Motor neuron (in vitro differentiated cells): Measurements from ENCODE around the gene COMMD6. TPM values are rescaled to one million over a fixed set of nuclear protein-coding genes. Genes with fewer than 3 reads are reported as not detected.

ENCODE experiments used
- ATAC-seq, 8 experiments: fragments of 200-7000 bp; cut with Tn5 transposase; replicated peaks in 6 of 8; 2 replicates each; pipeline ENCODE4 v1.8.0; 2021; ENCODE audit warnings: mild to moderate bottlenecking in 8 of 8, moderate library complexity in 8 of 8
- H3K27ac ChIP-seq, 2 donors: fragments of 250-450 bp; sonication (Bioruptor Pico); 2 replicates each; pipeline ENCODE4 v1.9.0; 2021; ENCODE audit warnings: antibody characterized with exemption in 2 of 2, mild to moderate bottlenecking in 2 of 2, moderate library complexity in 1 of 2
- H3K4me1 ChIP-seq, 2 donors: fragments of 250-450 bp; sonication (Bioruptor Pico); replicated peaks in 1 of 2; 2 replicates each; pipeline ENCODE4 v1.6.1; 2021; ENCODE audit warnings: antibody characterized with exemption in 2 of 2, mild to moderate bottlenecking in 2 of 2, moderate library complexity in 1 of 2
- H3K4me3 ChIP-seq, 5 donors: fragments of 250-450 bp; sonication (Bioruptor Pico); 2 replicates each; pipeline ENCODE4 v1.9.0; 2021; ENCODE audit warnings: antibody characterized with exemption in 5 of 5, mild to moderate bottlenecking in 5 of 5, moderate library complexity in 4 of 5
- WGBS, 10 experiments: fragments of 450-650 bp; shearing (Covaris generic); methylation state at CpG; one replicate each; pipeline ENCODE4 v1.0.0; 2022; 5-methylcytosine and 5-hydroxymethylcytosine counted together
- in situ Hi-C, 9 experiments: fragments of 400-800 bp; cut with MboI; loops; one replicate each; pipeline ENCODE4 v1.15.0; 2021; ENCODE audit warnings: low sequenced_read_pairs in 9 of 9, low pct_unique_long_range_greater_than_20kb in 2 of 9; ENCODE audit not compliant: unreplicated experiment in 9 of 9
- total RNA-seq, 8 experiments: library from RNA; unstranded; fragments of 300-600 nt; gene quantifications; 2 replicates each; pipeline versions ENCODE4 v1.2.3 to v1.2.4, GENCODE V29; 2022

COMMD6 gene
- total RNA-seq = 100 to 1,000 TPM; 111 to 621 (median 305) TPM

DNA sequence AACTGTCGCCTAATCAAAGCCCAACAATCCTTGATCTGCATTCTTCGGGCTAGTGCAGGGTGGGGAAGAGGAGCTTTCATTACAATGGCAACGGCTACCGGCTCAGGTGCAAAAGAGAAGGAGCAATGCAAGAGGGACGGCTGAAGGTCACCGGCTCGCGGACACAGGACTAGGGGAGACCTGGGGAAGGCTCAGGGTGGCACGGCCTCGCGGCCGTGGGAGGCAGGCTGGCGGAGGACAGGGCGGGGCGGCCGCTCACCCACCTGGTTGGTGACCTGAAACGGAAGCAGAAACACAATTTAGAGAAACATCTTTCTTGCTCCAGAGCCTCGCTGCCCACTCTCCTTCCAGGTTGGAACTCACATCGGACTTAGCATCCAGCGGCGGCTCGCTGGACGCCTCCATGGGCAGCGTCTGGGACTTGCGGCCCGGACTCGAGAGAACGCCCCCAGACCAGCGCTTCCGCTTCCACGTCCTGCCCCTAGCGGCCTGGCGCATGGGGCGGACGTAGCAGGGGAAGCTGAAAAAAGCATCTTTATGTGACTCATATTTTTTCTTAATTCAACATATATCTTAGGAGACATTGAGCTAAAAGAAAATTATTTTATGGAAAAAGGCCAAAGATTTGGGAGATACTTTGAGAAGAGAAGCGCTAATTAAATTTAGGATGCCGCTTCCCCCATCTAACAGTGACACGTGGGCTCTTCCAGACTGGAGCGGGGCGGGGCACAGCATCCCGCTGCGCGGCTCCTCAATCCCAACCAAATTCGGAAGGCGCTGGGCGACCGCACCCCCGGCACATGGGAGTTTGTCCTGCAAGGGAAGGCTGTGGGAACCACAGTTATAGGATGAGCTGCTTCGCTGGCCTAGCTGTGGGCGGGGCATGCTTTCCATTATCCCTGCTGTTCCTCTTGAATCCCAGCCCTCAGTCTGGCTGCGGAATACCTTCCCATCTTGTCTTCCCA lies at the start of gene COMMD6:
COMMD6 (minus strand) TSS at position 441 of the 965 bp plus-strand sequence; CDS start at position 405, 36 bp downstream.
- in situ Hi-C loops = no loop called here
- H3K4me3 ChIP-seq = peak within 1 kb of the TSS; percentile 65 to 79 (median 72)
- ATAC-seq = peak; percentile 94 to 98 (median 96)
- peaks cover 6% of the 10 kb centered on the region in 2 donors for H3K4me1 ChIP-seq
- whole genome bisulfite sequencing, 10 experiments = 0 to 3% (median 0%) methylated on average over 1 to 23 of the region's 51 CpGs; no CpG with 5 or more reads in 1 of the 10 experiments
- H3K27ac ChIP-seq = peak within 1 kb of the TSS; percentile 91 to 95

DNA sequence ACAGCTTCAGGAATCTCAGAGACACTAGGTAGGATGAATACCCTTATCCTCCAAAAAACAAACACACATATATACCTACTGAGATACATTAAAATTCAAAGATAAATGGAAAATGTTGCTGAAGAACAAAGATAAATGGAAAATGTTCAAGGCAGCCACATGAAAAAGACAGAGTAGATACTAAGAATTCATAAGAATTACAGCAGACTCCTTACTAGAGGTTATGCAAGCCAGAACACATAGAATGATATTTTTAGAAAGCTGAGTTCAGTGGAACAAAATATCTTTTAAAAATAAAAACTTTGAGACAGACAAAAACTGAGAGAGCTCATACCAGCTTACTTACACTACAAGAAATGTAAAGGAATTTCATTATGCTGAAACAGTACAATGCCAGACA lies 47.5 kb upstream of the COMMD6 start:
- ATAC-seq = no peak
- Histone ChIP-seq H3K27ac (no peak overlapping the region), H3K4me3 (no peak overlapping the region), H3K4me1 (no peaks in the 10 kb centered on the region)
- in situ Hi-C loops = no loop called here

DNA sequence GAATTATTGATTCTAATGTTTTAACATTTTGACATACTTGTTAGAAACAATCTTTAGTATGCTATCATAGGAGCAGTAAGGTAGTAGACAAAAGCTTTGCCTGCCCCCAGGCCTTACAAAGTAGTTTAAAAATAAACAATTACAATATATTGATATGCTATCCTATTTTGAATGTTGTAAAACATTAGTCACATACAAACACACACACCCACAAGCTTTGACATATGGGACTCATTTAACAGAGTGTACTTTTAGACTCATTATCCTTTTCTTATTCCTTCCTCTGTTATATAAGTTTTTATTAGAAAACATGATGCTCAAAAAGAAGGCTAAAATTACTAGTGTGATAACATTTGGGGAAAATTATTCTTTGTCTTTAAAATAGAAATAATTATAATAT lies 45.5 kb upstream of the COMMD6 start:
- ATAC-seq = peak in 2 of 8 experiments; percentile 55 to 60
- Histone ChIP-seq H3K4me3 (no peak overlapping the region), H3K4me1 (no peaks in the 10 kb centered on the region), H3K27ac (no peak overlapping the region)
- in situ Hi-C loops = no loop called here

DNA sequence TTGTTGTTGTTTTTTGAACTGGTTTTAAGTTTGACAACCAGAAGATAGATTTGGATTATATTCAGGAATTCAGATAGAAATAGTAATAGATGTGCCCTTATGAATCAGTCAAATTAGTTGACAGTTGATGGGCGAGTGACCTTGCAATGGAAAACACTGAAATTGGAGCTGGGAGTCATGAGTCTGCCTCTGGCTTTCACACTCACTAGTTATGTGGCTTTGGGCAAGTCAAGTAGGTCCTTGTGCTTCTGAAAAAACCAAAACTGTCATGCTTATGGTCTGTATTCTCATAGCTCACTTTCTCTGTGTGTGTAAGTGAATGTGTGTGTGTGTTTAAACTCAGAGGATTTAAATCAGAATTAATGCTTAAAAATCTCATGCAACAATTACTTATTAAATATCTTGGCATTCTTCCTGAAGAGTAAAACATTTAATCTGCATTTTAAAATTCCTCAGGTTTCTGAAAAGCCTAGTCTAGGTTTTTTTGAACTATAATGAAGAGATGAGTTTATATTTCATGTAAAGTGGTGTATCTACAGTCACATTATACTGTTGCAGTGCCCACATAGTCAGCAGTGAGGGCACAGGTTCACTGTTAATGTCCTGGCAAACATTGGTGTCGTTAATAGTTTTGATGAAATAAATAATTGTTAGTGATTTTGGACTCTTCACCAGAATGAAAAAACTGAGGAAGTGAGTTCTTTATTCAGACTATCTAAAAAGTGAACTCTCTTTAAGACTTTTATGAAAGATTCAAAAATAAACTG lies 44.4 kb upstream of the COMMD6 start:
- in situ Hi-C loops = no loop called here
- H3K27ac ChIP-seq = no peak overlapping the region
- ATAC-seq = peak in 2 of 8 experiments; percentile 46 to 84
- no peaks in the 10 kb centered on the region for H3K4me1 ChIP-seq
- H3K4me3 ChIP-seq = no peak overlapping the region
- WGBS, 10 experiments = 71 to 100% (median 93%) methylated on average over 1 to 2 of the region's 2 CpGs; no CpG with 5 or more reads in 1 of the 10 experiments

DNA sequence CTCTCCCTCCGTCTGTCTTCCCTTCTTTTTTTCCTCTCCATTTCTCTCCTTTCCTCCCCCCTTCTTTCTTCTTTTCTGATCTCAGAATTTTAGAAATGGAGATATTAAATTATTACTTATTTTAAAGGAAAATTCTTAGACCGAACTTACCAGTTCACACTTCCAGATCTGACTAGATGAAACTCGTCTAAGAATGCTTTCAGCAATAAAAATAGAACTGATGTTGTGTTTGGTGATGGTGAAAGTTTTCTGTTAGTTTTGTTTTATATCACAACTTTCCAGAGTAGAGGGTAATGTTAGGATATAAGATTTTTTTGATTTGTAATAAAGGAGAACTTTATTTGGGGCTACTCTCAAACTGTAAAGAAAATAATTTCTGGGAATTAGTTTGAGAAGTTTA lies 41.9 kb upstream of the COMMD6 start:
- Histone ChIP-seq H3K27ac (no peak overlapping the region), H3K4me3 (no peak overlapping the region), H3K4me1 (no peaks in the 10 kb centered on the region)
- no peak for ATAC-seq
- in situ Hi-C loops = no loop called here
- whole genome bisulfite sequencing, 10 experiments = 73 to 100% (median 90%) methylated on average over 1 to 3 of the region's 3 CpGs

DNA sequence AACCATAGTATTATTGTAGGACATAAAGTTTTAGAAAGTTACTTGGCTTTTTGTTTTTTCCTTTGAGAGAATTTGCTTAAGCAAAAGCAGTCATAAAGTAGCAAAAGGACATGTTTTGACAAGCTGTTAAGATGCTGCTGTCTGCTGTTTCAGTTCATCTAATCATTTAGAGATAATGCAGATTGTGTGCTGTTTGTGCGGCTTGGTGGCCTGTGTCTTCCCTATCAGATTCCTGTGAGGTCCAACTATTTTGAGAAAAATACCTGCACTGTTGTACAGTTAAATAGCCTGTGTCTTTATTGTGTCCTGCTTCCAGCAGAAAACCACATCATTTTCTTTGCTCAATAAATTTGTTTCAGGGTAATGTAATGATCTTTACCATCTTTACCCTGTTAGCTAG lies 31.9 kb upstream of the COMMD6 start:
- no peak for ATAC-seq
- WGBS, 10 experiments = 78 to 100% (median 100%) methylated on average over 1 of the region's 1 CpG; no CpG with 5 or more reads in 2 of the 10 experiments
- in situ Hi-C loops = no loop called here

DNA sequence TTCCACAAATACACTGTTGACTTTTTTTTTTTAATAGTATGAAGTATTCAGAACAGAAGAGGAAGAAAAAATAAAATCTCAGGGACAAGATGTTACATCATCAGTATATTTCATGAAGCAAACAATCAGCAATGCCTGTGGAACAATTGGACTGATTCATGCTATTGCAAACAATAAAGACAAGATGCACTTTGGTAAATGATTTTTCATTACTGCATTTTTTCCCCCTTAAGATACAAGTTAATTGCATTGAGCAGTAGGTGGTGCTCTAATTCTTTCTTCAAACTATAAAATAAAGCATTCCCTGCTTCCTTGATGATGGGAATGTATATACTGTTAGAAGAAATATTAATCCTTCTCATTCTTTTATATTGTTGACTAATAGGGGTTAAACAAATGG lies 29.0 kb upstream of the COMMD6 start:
- in situ Hi-C loops = no loop called here
- no peak overlapping the region for H3K27ac ChIP-seq
- peak in 5 of 8 experiments; percentile 31 to 60 (median 44) for ATAC-seq
- no peak overlapping the region for H3K4me3 ChIP-seq
- H3K4me1 ChIP-seq = no peaks in the 10 kb centered on the region

More for the DNA sequence above, 31.9 kb upstream of the COMMD6 start:
- Histone ChIP-seq H3K27ac (no peak overlapping the region), H3K4me1 (no peaks in the 10 kb centered on the region), H3K4me3 (no peak overlapping the region)

DNA sequence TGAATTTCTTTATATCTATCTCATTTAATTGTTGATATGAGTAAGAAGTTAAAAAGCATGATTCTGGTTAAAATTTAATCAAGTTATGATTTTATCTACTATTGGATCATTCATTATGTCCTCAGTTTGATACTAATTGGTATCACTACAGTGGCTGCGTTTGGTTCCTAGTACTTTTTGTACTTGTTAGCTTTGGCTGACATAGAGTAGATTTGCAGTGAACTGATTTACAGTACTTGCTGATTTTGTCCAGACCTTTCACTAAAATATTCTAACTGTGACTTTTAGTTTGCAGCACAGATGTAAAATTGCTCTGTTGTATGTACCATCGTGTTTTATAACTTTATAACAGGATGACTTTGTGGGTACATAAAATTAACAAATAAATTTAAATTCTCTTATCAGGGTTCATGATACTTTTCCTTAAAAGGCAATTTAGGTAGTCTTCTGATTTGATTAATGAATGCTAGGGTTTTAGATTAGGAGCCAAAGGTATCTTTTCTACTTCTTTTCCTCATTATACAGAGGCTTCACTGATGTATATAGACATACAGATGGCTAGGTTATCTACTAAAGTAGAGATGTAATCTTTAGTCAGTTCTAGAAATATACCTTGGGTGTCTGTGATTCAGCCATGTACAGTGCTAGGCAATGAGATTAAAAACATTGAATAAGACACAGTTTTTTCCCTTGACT lies 20.7 kb upstream of the COMMD6 start:
- in situ Hi-C loops = no loop called here
- no peak for ATAC-seq
- 42 to 100% (median 90%) methylated on average over 1 to 2 of the region's 2 CpGs; no CpG with 5 or more reads in 2 of the 10 experiments for WGBS, 10 experiments

DNA sequence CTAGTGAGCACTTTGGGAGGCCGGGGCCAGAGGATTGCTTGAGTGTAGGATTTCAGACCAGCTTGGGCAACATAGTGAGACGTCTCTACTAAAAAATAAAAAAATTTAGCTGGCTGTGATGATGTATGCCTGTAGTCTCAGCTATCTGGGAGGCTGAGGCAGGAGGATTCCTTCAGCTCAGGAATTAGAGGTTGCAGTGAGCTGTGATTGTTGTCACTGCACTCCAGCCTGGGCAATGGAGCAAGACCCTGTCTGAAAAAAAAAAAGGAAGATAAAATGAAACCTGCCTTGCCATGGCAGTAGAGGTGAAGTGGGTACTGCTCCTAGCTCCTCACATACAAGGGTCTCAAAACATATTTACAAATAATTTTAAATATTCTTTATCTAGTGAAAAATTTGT lies 19.3 kb upstream of the COMMD6 start:
- 33 to 100% (median 100%) methylated on average over 1 to 2 of the region's 2 CpGs; no CpG with 5 or more reads in 3 of the 10 experiments for WGBS, 10 experiments
- Histone ChIP-seq H3K4me1 (no peaks in the 10 kb centered on the region), H3K4me3 (no peak overlapping the region), H3K27ac (no peak overlapping the region)
- no peak for ATAC-seq
- in situ Hi-C loops = no loop called here

More for the DNA sequence above, 20.7 kb upstream of the COMMD6 start:
- Histone ChIP-seq H3K4me3 (no peak overlapping the region), H3K27ac (no peak overlapping the region), H3K4me1 (no peaks in the 10 kb centered on the region)

DNA sequence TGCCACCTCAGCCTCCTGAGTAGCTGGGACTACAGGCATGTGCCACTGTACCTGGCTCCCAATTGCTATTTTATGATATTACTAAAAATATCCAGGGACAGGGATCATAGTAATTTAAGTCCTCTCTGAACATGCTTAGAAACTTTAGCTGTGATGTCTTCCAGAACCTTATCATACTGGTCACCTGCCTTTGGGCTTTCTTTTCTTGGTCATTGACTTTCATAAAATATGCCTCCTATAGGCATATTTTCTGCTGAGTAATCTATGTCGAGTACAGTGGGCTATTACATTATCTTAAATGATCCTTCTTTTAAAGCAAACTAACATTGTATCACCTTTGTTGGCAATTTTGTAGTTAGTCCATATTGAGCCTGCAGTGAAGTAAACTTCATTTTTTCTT lies 18.2 kb upstream of the COMMD6 start:
- peaks cover 0 to 2% of the 10 kb centered on the region in 2 donors for H3K4me1 ChIP-seq
- H3K27ac ChIP-seq = no peak overlapping the region
- H3K4me3 ChIP-seq = no peak overlapping the region
- no peak for ATAC-seq
- 50 to 100% (median 96%) methylated on average over 1 of the region's 1 CpG; no CpG with 5 or more reads in 2 of the 10 experiments for WGBS, 10 experiments
- in situ Hi-C loops = no loop called here

DNA sequence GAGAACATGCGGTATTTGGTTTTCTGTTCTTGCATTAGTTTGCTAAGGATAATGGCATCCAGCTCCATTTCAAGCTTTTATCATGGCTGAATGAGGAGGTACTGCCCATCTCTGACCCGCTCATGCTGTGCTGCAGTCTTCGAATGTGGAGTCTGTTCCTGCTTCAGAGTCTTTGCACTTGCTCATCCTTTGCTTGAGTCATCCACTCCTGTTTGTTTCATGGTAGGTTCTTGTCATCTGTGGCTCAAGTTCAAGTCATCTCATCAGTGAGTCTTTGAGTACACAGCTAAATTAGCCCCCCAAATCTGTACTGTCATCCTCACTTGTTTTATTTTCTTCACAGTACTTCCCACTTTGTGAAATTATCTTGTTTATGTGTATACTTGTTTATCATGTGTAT lies 17.3 kb upstream of the COMMD6 start:
- in situ Hi-C loops = no loop called here
- no peak for ATAC-seq
- Histone ChIP-seq H3K4me1 (peaks cover 0 to 7% of the 10 kb centered on the region in 2 donors), H3K27ac (no peak overlapping the region), H3K4me3 (no peak overlapping the region)
- 80 to 100% (median 89%) methylated on average over 1 to 3 of the region's 3 CpGs; no CpG with 5 or more reads in 3 of the 10 experiments for WGBS, 10 experiments

DNA sequence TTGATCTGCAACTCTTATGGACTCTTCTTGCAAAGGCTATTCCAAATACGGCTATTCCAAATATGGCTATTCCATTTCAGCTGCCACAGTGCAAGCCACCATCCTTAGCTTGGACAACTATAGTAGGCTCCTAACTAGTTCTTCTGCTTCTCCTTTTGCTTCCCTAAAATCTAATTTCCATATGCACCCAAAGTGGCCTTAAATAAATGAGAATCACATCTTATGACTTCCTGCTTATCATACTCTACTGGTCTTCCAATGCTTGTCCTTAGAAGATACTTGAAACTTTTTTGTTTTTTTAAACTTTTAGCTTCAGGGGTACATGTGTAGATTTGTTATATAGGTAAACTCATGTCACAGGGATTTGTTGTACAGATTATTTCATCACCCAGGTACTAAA lies 16.8 kb upstream of the COMMD6 start:
- Histone ChIP-seq H3K4me1 (peaks cover 0 to 7% of the 10 kb centered on the region in 2 donors), H3K27ac (no peak overlapping the region), H3K4me3 (no peak overlapping the region)
- no peak for ATAC-seq
- WGBS, 10 experiments = 100% methylated on average over 1 of the region's 1 CpG; no CpG with 5 or more reads in 3 of the 10 experiments
- in situ Hi-C loops = no loop called here

DNA sequence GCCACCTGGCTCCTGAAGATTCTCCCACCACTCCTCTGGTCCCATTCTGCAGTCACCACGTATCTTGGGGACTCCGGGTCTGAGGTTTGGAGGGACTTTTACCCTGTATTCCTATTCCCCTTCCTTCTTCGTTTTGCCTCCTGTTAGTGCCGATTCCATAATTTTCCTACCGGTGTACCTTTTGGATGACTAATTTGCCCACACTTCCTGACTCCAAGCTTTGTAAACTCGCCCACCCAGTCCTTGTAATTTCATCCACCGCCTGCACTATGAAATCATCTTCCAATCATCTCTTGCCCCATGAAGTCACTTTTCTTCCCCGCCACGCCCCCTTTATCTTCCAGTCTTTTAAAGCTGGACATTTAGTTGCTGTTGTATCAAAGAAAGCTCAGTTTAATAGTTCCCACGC lies 12.5 kb upstream of the COMMD6 start:
- 0 to 8% (median 0%) methylated on average over 1 to 10 of the region's 10 CpGs; no CpG with 5 or more reads in 1 of the 10 experiments for whole genome bisulfite sequencing, 10 experiments
- Histone ChIP-seq H3K4me3 (peak overlapping the region; percentile 51 to 90 (median 83)), H3K4me1 (peaks cover 6 to 7% of the 10 kb centered on the region in 2 donors), H3K27ac (peak overlapping the region; percentile 93 to 98)
- in situ Hi-C loops = no loop called here
- peak in 6 of 8 experiments; percentile 2 to 22 (median 14) for ATAC-seq
